ENCODE data around the gene WNT9B. TPM values are rescaled to one million over a fixed set of nuclear protein-coding genes. Genes with fewer than 3 reads are reported as not detected.

WNT9B gene
- total and polyA plus RNA-seq, 4 experiments from 2014 or later: not detected

DNA sequence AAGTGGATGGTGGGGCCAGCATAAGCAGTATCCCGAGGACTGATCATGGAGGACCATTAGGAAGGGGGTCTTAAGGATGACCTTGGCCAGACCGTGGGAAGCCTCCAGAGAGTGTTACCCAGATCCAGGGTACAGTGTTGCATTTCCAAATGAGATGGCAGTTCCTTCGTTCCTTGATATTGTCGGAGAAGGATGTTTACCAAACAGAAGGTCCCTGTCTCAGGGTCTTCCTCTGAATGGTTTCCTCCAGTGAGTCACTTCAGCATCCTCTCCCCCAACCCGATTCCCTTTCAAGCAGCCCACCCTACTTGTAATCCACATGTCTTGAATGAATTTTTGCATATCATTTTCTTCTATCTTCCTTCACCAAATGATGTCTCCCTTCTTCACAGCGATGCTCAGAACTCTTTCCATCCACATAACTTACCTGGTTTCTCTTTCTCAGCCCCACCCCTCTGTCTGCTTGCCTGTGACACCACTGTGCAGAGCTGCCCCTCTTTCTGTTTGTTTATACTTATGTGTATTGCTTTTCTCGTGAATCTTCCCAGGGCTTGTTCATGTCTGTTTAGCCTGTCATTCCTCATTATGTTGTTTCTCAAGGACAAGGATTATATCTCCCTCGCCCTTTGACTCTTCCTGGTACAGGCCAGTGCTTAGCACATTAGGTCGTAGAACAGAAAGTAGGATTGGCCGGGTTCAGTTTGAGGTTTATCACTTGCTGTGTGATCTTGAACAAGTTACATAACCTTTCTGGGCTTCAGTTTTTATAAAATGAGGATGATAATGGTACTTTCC lies 77.3 kb downstream of the WNT9B start:
- Mint-ChIP-seq H3K9me3 (no peaks in the 10 kb centered on the region), H3K27me3 (no peaks in the 10 kb centered on the region), H3K4me3 (peak overlapping the region in 1 of 8 donors; percentile 31), H3K36me3 (peaks cover 30 to 44% of the 10 kb centered on the region in 2 donors), H3K4me1 (peaks cover 39 to 58% (median 49%) of the 10 kb centered on the region in 4 donors), H3K27ac (peak overlapping the region in 4 of 7 donors; percentile 25 to 78 (median 55))
- H3K27ac ChIP-seq (ENCODE audit: low read depth, low read length): no peak overlapping the region
- H3K4me3 ChIP-seq (ENCODE audit: low read length in 2 of 2): no peak overlapping the region
- ChIA-PET CTCF (ENCODE audit: partially characterized antibody) (no interaction called here), POLR2A (ENCODE audit: partially characterized antibody) (no interaction called here)
- H3K27me3 ChIP-seq (ENCODE audit: insufficient read depth, low read length): no peaks in the 10 kb centered on the region
- H3K4me1 ChIP-seq (ENCODE audit: insufficient read depth, low read length): peaks cover 42% of the 10 kb centered on the region
- intact Hi-C loops (cut with micrococcal nuclease): no loop called here
- H3K36me3 ChIP-seq (ENCODE audit: insufficient read depth, low read length): peaks cover 41% of the 10 kb centered on the region
- no peak for DNase-seq
- H3K9me3 ChIP-seq (ENCODE audit: control insufficient read depth in 1 of 2, low read length in 2 of 2): no peaks in the 10 kb centered on the region

DNA sequence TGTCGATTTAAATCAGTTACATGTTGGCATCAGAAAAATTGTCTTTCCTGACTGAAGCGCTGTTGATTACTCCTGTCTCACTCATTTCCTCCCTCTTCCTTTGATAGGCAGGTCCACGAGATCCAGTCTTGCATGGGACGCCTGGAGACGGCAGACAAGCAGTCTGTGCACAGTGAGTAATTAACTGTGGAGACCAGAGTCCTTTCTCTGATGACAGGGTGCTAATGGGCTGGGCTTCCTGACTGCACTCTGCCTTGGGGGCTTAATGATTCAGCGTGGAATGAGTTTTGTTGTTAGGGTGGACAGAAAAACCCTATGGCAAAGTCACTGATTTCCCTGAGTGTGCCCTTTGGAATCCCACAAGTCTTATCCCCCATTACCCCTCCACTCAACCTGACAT lies 78.0 kb downstream of the WNT9B start:
- H3K4me3 Mint-ChIP-seq: no peak overlapping the region
- Histone ChIP-seq H3K4me1 (ENCODE audit: insufficient read depth, low read length) (peaks cover 34% of the 10 kb centered on the region), H3K36me3 (ENCODE audit: insufficient read depth, low read length) (peaks cover 48% of the 10 kb centered on the region), H3K27ac (ENCODE audit: low read depth, low read length) (no peak overlapping the region), H3K27me3 (ENCODE audit: insufficient read depth, low read length) (no peaks in the 10 kb centered on the region), H3K4me3 (ENCODE audit: low read length in 2 of 2) (no peak overlapping the region), H3K9me3 (ENCODE audit: control insufficient read depth in 1 of 2, low read length in 2 of 2) (no peaks in the 10 kb centered on the region)
- intact Hi-C loops (cut with micrococcal nuclease): no loop called here
- no peaks in the 10 kb centered on the region for H3K27me3 Mint-ChIP-seq
- CTCF ChIA-PET (ENCODE audit: partially characterized antibody): no interaction called here
- peaks cover 36 to 48% of the 10 kb centered on the region in 2 donors for H3K36me3 Mint-ChIP-seq
- H3K4me1 Mint-ChIP-seq: peaks cover 32 to 51% (median 42%) of the 10 kb centered on the region in 4 donors
- DNase-seq: no peak
- H3K27ac Mint-ChIP-seq: no peak overlapping the region
- H3K9me3 Mint-ChIP-seq: no peaks in the 10 kb centered on the region
- POLR2A ChIA-PET (ENCODE audit: partially characterized antibody): no interaction called here

DNA sequence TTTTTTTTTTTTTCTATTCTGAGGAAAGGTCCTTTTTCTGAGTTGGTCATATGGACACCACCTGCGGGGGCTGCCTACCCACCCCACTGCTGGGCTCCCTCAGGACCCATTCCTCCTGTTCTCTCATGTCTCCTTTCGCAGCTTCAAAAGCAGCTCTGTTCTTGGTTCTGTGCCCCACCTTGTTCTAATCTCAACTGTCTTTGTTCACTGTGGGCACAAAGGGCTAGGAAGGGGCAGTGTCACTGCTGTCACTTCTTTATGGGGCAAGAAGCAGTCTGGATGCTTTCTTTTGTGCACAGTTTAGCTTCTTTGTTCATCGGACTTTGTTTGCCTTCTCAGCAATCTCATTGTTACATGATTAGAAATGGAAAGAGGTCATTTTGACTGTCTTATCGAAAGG lies 78.7 kb downstream of the WNT9B start:
- H3K36me3 Mint-ChIP-seq: peaks cover 41 to 53% of the 10 kb centered on the region in 2 donors
- DNase-seq: no peak
- H3K27me3 Mint-ChIP-seq: no peaks in the 10 kb centered on the region
- Histone ChIP-seq H3K4me1 (ENCODE audit: insufficient read depth, low read length) (peaks cover 28% of the 10 kb centered on the region), H3K9me3 (ENCODE audit: control insufficient read depth in 1 of 2, low read length in 2 of 2) (no peaks in the 10 kb centered on the region), H3K27ac (ENCODE audit: low read depth, low read length) (no peak overlapping the region), H3K4me3 (ENCODE audit: low read length in 2 of 2) (no peak overlapping the region), H3K27me3 (ENCODE audit: insufficient read depth, low read length) (no peaks in the 10 kb centered on the region), H3K36me3 (ENCODE audit: insufficient read depth, low read length) (peaks cover 55% of the 10 kb centered on the region)
- H3K4me3 Mint-ChIP-seq: no peak overlapping the region
- H3K27ac Mint-ChIP-seq: peak overlapping the region in 2 of 7 donors; percentile 1 to 41
- intact Hi-C loops (cut with micrococcal nuclease): no loop called here
- peaks cover 27 to 44% (median 35%) of the 10 kb centered on the region in 4 donors for H3K4me1 Mint-ChIP-seq
- H3K9me3 Mint-ChIP-seq: no peaks in the 10 kb centered on the region
- CTCF ChIA-PET (ENCODE audit: partially characterized antibody): interaction anchor here (1.1 to 1.2 kb wide), 2 partner anchors 11 to 12 kb away, joined by 3 read pairs; no protein-coding TSS in a partner anchor
- POLR2A ChIA-PET (ENCODE audit: partially characterized antibody): no interaction called here

DNA sequence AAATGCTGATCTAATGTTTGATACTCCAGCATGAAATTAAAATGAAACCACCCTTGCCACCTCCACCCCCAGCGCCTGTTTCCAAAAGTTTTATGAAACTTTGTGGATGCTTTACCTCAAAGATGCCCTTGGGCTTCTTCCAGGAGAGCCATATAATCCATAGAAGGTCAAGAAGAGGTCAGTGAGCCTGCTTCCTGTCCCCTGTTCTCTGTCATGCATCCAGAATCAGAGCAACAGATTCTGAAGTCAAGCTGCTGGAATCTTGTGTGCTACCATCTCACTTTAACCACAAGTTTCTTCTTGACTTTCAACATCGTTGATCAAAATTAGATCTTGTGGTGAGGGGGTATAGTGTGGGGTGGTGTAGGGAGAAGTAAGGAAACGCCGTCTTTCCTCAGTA lies 80.2 kb downstream of the WNT9B start:
- Mint-ChIP-seq H3K27ac (peak overlapping the region in 1 of 7 donors; percentile 35), H3K4me3 (no peak overlapping the region), H3K9me3 (no peaks in the 10 kb centered on the region), H3K36me3 (peaks cover 51 to 65% of the 10 kb centered on the region in 2 donors), H3K27me3 (no peaks in the 10 kb centered on the region), H3K4me1 (peaks cover 18 to 29% (median 20%) of the 10 kb centered on the region in 4 donors)
- H3K27me3 ChIP-seq (ENCODE audit: insufficient read depth, low read length): no peaks in the 10 kb centered on the region
- CTCF ChIA-PET (ENCODE audit: partially characterized antibody): no interaction called here
- DNase-seq: no peak
- POLR2A ChIA-PET (ENCODE audit: partially characterized antibody): no interaction called here
- no peak overlapping the region for H3K4me3 ChIP-seq (ENCODE audit: low read length in 2 of 2)
- H3K36me3 ChIP-seq (ENCODE audit: insufficient read depth, low read length): peaks cover 70% of the 10 kb centered on the region
- intact Hi-C loops (cut with micrococcal nuclease): no loop called here
- H3K9me3 ChIP-seq (ENCODE audit: control insufficient read depth in 1 of 2, low read length in 2 of 2): no peaks in the 10 kb centered on the region
- no peak overlapping the region for H3K27ac ChIP-seq (ENCODE audit: low read depth, low read length)
- peaks cover 13% of the 10 kb centered on the region for H3K4me1 ChIP-seq (ENCODE audit: insufficient read depth, low read length)

DNA sequence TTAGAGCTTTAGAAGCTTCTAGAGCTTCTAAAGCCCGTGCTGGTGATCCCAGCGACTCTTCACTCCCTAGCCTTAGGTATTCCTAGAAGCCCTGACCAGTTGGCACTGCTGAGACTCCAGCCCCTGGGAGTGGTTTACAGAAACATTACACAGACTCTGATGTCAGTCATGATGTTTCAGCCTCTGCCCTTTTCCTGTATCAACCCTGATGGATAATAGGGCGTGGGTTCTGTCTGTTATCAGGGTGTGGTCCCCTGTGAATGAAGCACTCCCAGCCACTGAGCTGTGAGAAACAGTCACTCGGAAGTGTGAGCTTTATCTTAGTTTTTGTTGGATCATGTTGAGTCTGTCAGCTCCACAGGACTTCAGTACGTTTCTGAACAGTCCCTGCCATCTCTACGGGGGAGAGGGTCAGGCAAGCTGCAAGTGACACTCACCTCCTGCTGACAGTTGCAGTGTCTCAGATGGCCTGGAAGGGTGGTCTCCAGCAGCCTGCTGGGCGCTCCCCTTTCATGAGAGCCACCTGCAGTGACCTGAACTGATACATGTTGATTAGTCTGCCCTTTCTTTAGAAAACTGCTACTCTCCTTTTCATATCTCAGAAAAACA lies 84.4 kb downstream of the WNT9B start:
- intact Hi-C loops (cut with micrococcal nuclease): no loop called here
- H3K4me1 Mint-ChIP-seq: peaks cover 0 to 2% (median under 1%) of the 10 kb centered on the region in 4 donors

More for the DNA sequence above, 84.4 kb downstream of the WNT9B start:
- Mint-ChIP-seq H3K4me3 (no peak overlapping the region), H3K36me3 (peaks cover 80 to 99% of the 10 kb centered on the region in 2 donors), H3K27ac (peak overlapping the region in 3 of 7 donors; percentile 22 to 78 (median 65)), H3K9me3 (no peaks in the 10 kb centered on the region), H3K27me3 (no peaks in the 10 kb centered on the region)
- CTCF ChIA-PET (ENCODE audit: partially characterized antibody): interaction anchor here (2.1 kb wide), 1 partner anchor 9 kb away, joined by 4 read pairs; no protein-coding TSS in a partner anchor
- DNase-seq: no peak
- Histone ChIP-seq H3K4me1 (ENCODE audit: insufficient read depth, low read length) (no peaks in the 10 kb centered on the region), H3K4me3 (ENCODE audit: low read length in 2 of 2) (no peak overlapping the region), H3K9me3 (ENCODE audit: control insufficient read depth in 1 of 2, low read length in 2 of 2) (no peaks in the 10 kb centered on the region), H3K27ac (ENCODE audit: low read depth, low read length) (no peak overlapping the region), H3K27me3 (ENCODE audit: insufficient read depth, low read length) (no peaks in the 10 kb centered on the region), H3K36me3 (ENCODE audit: insufficient read depth, low read length) (peaks cover 92% of the 10 kb centered on the region)
- POLR2A ChIA-PET (ENCODE audit: partially characterized antibody): no interaction called here

Other genes with a start within 250 kb of the WNT9B start
- gene WNT3, start 32.9 kb upstream of the WNT9B start, total RNA-seq: not detected
- not detected for gene WNT3, start 32.9 kb upstream of the WNT9B start, polyA plus RNA-seq
- gene GOSR2, start 71.6 kb downstream of the WNT9B start, total RNA-seq: 10 to 100 TPM; 89.9 to 96.9 TPM
- gene GOSR2, start 71.6 kb downstream of the WNT9B start, polyA plus RNA-seq: 10 to 100 TPM; 51.7 to 54.4 TPM
- not detected for gene RPRML, start 127.7 kb downstream of the WNT9B start, total RNA-seq
- gene RPRML, start 127.7 kb downstream of the WNT9B start, polyA plus RNA-seq: not detected

All from CD4-positive, alpha-beta memory T cell (primary cell).